Type B pancreatic cell (in vitro differentiated cells): ENCODE results near the gene SLC25A21. TPM values are rescaled to one million over a fixed set of nuclear protein-coding genes. Genes with fewer than 3 reads are reported as not detected.

Experiments
- DNase-seq: peaks from one replicate; pipeline ENCODE4 v3.0.0; 2021; ENCODE audit warnings: mixed read lengths; ENCODE audit not compliant: unreplicated experiment; ENCODE audit errors: extremely low spot score
- H3K27ac Mint-ChIP-seq: 2 replicates; pipeline ENCODE4 v1.8.0; 2021; ENCODE audit warnings: mild to moderate bottlenecking, mixed read lengths
- H3K27me3 Mint-ChIP-seq: 2 replicates; pipeline ENCODE4 v1.8.0; 2021; ENCODE audit warnings: mixed read lengths
- H3K36me3 Mint-ChIP-seq: 2 replicates; pipeline ENCODE4 v1.8.0; 2021; ENCODE audit warnings: mixed read lengths
- H3K4me1 Mint-ChIP-seq: one replicate; pipeline ENCODE4 v1.8.0; 2021; ENCODE audit warnings: mixed read lengths; ENCODE audit not compliant: unreplicated experiment
- H3K4me3 Mint-ChIP-seq: 2 replicates; pipeline ENCODE4 v1.8.0; 2021; ENCODE audit warnings: mild to moderate bottlenecking, mixed read lengths
- H3K9me3 Mint-ChIP-seq: 2 replicates; pipeline ENCODE4 v1.8.0; 2021; ENCODE audit warnings: mixed read lengths
- total RNA-seq: library from RNA; stranded (reverse); gene quantifications from 2 replicates; pipeline ENCODE4 v1.2.1, GENCODE V29; 2021; ENCODE audit warnings: low replicate concordance
- TF ChIP-seq, protein P1 (sequence below): fragments of 200-600 bp; sonication (generic); conservative IDR thresholded peaks from 2 replicates; pipeline ENCODE4 v1.5.0; 2021; ENCODE audit warnings: antibody characterized with exemption, mild to moderate bottlenecking

Gene SLC25A21
- total RNA-seq, 1 donor from 2014 or later: 0.58 TPM

DNA sequence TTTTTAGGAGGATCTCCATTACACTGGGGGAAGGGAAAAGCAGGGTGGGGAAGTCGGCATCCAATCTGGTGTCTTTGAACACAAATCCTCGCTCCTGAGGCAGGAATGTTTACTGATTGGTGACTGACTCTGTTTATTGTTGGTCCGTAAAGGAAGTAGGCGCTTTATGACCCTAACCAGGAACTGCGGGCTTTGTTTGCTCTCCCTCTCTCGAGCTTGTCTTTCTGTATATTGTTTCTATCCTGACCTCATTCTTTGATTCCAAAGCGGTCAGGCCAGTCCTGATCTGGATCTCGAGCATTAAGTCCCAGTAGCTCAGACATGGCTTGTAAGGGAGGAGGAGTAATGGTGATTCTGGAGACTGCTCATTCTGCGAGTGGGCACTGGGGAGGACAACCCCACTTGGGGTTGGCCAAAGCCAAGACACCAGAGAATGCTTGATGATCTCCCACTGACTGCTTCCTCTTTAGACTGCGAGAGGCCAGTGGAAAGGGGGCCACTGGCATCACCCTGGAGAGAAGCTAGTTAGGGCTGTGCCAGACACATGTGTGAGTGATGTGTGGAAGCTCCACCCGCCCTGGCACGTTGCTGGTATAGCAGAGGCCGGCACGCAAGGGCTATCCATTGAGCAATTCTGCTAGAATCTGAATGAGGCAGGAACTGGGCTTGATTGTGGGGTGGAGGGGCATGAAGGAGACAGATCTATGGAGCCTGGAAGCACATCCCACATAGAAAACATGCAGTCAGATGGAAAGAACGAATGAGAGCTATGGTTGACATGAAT, 316.1 kb downstream of the SLC25A21 start:
- TF ChIP-seq, protein P1, sequence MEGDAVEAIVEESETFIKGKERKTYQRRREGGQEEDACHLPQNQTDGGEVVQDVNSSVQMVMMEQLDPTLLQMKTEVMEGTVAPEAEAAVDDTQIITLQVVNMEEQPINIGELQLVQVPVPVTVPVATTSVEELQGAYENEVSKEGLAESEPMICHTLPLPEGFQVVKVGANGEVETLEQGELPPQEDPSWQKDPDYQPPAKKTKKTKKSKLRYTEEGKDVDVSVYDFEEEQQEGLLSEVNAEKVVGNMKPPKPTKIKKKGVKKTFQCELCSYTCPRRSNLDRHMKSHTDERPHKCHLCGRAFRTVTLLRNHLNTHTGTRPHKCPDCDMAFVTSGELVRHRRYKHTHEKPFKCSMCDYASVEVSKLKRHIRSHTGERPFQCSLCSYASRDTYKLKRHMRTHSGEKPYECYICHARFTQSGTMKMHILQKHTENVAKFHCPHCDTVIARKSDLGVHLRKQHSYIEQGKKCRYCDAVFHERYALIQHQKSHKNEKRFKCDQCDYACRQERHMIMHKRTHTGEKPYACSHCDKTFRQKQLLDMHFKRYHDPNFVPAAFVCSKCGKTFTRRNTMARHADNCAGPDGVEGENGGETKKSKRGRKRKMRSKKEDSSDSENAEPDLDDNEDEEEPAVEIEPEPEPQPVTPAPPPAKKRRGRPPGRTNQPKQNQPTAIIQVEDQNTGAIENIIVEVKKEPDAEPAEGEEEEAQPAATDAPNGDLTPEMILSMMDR: no peak
- Mint-ChIP-seq H3K9me3 (no peaks in the 10 kb centered on the region), H3K27me3 (peaks cover 7% of the 10 kb centered on the region), H3K27ac (peak overlapping the region; percentile 41), H3K36me3 (no peaks in the 10 kb centered on the region), H3K4me3 (no peak overlapping the region), H3K4me1 (peaks cover 13% of the 10 kb centered on the region)
- no peak for DNase-seq

DNA sequence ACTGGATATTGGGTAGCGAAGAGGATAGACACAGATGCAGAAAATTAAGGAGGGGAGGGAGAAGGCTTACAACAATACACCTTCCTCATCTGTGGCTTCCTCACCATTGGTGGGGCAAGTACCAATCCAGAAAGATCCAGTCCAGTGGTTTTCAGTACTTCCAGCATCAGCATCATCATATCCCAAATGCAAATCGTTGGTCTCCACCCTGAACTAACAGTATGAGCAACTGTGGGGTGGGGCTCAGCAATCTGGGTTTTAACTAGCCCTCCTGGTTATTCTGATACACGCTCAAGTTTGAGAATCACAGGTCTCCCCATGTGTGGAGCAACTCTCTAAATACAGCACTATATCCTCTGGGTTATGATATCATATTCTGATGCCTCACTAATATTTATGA, 317.0 kb downstream of the SLC25A21 start:
- Mint-ChIP-seq H3K4me1 (peaks cover 13% of the 10 kb centered on the region), H3K9me3 (no peaks in the 10 kb centered on the region), H3K4me3 (no peak overlapping the region), H3K27me3 (peaks cover 14% of the 10 kb centered on the region), H3K27ac (no peak overlapping the region), H3K36me3 (no peaks in the 10 kb centered on the region)
- TF ChIP-seq, protein P1: no peak
- no peak for DNase-seq

- H3K27ac Mint-ChIP-seq: no peak overlapping the region
Measured at GRCh38 chr14:36852981-36853691, 319.3 kb downstream of the SLC25A21 start.

DNA sequence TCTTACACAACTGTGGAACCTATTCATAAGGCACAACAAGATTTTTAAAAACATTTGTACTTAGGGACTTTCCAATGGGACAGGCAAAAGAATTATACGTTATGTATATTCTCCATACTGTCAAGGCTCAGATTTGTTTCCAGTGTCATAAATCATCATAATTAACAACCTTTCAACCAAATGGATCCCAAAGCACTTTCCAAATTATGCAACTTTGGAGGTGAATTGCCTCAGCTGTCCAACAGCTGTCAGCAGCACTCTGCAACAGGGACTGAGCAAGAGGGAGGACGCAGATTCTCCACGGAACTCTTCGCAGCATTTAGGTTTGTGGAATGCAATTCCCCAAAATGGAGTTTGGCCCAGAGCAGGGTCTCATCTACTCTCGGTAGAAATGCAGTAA, 324.2 kb downstream of the SLC25A21 start:
- H3K4me1 Mint-ChIP-seq: peaks cover 17% of the 10 kb centered on the region

More at GRCh38 chr14:36852981-36853691, 319.3 kb downstream of the SLC25A21 start:
- Mint-ChIP-seq H3K36me3 (no peaks in the 10 kb centered on the region), H3K9me3 (no peaks in the 10 kb centered on the region), H3K4me1 (peaks cover 13% of the 10 kb centered on the region), H3K4me3 (no peak overlapping the region), H3K27me3 (peaks cover 19% of the 10 kb centered on the region)
- DNase-seq: no peak
- TF ChIP-seq, protein P1: no peak

GRCh38 chr14:36847366-36847765, 325.0 kb downstream of the SLC25A21 start:
- Mint-ChIP-seq H3K36me3 (no peaks in the 10 kb centered on the region), H3K4me1 (peaks cover 17% of the 10 kb centered on the region), H3K27ac (no peak overlapping the region), H3K4me3 (no peak overlapping the region), H3K27me3 (peaks cover 20% of the 10 kb centered on the region), H3K9me3 (peaks cover 4% of the 10 kb centered on the region)
- TF ChIP-seq, protein P1: no peak
- no peak for DNase-seq

More for the DNA sequence above, 324.2 kb downstream of the SLC25A21 start:
- TF ChIP-seq, protein P1: no peak
- DNase-seq: no peak
- Mint-ChIP-seq H3K36me3 (no peaks in the 10 kb centered on the region), H3K4me3 (no peak overlapping the region), H3K27me3 (peaks cover 20% of the 10 kb centered on the region), H3K9me3 (peaks cover 4% of the 10 kb centered on the region), H3K27ac (no peak overlapping the region)
